GM12878 (cell line): ENCODE data around the gene TMEM212.

Experiments
- CEBPZ ChIP-seq: fragments of 150-350 bp; IDR thresholded peaks from 2 replicates; pipeline ENCODE4 v1.6.1; 2016; ENCODE audit warnings: low read depth, low read length
- CTCF ChIP-seq, 3 experiments: IDR thresholded peaks in 2 of 3; conservative IDR thresholded peaks in 1 of 3; 2 replicates each; pipeline ENCODE4 v1.5.1; 2011; ENCODE audit warnings: low read depth in 3 of 3, low read length in 3 of 3, mild to moderate bottlenecking in 3 of 3, control low read depth in 2 of 3, moderate library complexity in 2 of 3, inconsistent platforms in 1 of 3, mixed read lengths in 1 of 3; ENCODE audit not compliant: control insufficient read depth in 2 of 3, insufficient read depth in 1 of 3; ENCODE audit errors: extremely low read depth in 1 of 3
- ETV6 ChIP-seq, 2 experiments: fragments of 450-650 bp in 1 of 2; IDR thresholded peaks in 1 of 2; conservative IDR thresholded peaks in 1 of 2; 2 replicates each; pipeline ENCODE4 v1.6.1; 2014; ENCODE audit warnings: antibody characterized with exemption in 1 of 2, borderline replicate concordance in 1 of 2, low read depth in 1 of 2, mild to moderate bottlenecking in 1 of 2, moderate library complexity in 1 of 2
- HDAC6 ChIP-seq: fragments of 200-600 bp; sonication (generic); IDR thresholded peaks from one replicate; pipeline ENCODE4 v1.8.0; 2017; ENCODE audit warnings: antibody characterized with exemption; ENCODE audit not compliant: unreplicated experiment
- POLR2A ChIP-seq: IDR thresholded peaks from 2 replicates; pipeline ENCODE4 v1.6.1; 2011; ENCODE audit warnings: low read depth, mild to moderate bottlenecking, low read length
- RAD21 ChIP-seq: IDR thresholded peaks from 2 replicates; pipeline ENCODE4 v1.6.1; 2011; ENCODE audit warnings: mild to moderate bottlenecking, low read depth, low read length, moderate library complexity; ENCODE audit not compliant: insufficient read depth
- ZNF274 ChIP-seq: IDR thresholded peaks from one replicate; pipeline ENCODE4 v1.8.0; 2011; ENCODE audit not compliant: insufficient read length, insufficient read depth

GRCh38 chr3:171898192-171898591 lies 55.0 kb downstream of the TMEM212 start:
- TF ChIP-seq CTCF (IDR thresholded peaks at IDR 0.05 in 2 of 3, conservative IDR thresholded peaks at IDR 0.05 in 1 of 3; ENCODE audit: control insufficient read depth in 2 of 3, extremely low read depth in 1 of 3, insufficient read depth in 1 of 3, low read depth in 3 of 3, low read length in 3 of 3) (no peak), CEBPZ (no peak), ETV6 (conservative IDR thresholded peaks at IDR 0.05 in 1 of 2, IDR thresholded peaks at IDR 0.05 in 1 of 2; ENCODE audit: borderline replicate concordance in 1 of 2, low read depth in 1 of 2) (no peak), RAD21 (no peak), POLR2A (no peak), ZNF274 (no peak), HDAC6 (no peak)
